NCI-H128 (cell line): Measurements from ENCODE around the gene LAMC1.
"Not testable (repeated sequence)": the region's sequence is repeated elsewhere in the genome, so short reads cannot be mapped to it uniquely, and the experiment has no call there.

Experiments
- DNase-seq: peaks from one replicate; lab custom pipeline; 2025; ENCODE audit not compliant: unreplicated experiment; lab: John Stamatoyannopoulos, UW

LAMC1 gene

DNA sequence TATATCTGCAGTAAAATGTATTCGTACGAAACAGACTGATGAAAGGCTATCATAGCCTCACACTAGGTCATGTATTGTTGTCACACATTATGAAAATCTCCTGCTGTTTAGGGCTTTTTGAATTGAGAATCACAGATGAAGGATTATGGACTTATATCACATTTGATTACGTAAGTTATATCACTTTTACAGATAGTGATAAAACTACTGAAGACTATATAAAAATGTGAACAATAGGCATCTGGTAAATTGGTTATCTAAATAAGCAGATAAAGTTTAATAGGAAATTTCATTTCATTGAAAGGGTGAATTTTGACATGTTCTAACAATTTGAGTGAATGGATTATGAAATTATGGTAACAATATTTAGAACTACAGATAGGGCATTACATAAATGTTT lies 20.0 kb downstream of the LAMC1 start:
- DNase-seq, result no peak

DNA sequence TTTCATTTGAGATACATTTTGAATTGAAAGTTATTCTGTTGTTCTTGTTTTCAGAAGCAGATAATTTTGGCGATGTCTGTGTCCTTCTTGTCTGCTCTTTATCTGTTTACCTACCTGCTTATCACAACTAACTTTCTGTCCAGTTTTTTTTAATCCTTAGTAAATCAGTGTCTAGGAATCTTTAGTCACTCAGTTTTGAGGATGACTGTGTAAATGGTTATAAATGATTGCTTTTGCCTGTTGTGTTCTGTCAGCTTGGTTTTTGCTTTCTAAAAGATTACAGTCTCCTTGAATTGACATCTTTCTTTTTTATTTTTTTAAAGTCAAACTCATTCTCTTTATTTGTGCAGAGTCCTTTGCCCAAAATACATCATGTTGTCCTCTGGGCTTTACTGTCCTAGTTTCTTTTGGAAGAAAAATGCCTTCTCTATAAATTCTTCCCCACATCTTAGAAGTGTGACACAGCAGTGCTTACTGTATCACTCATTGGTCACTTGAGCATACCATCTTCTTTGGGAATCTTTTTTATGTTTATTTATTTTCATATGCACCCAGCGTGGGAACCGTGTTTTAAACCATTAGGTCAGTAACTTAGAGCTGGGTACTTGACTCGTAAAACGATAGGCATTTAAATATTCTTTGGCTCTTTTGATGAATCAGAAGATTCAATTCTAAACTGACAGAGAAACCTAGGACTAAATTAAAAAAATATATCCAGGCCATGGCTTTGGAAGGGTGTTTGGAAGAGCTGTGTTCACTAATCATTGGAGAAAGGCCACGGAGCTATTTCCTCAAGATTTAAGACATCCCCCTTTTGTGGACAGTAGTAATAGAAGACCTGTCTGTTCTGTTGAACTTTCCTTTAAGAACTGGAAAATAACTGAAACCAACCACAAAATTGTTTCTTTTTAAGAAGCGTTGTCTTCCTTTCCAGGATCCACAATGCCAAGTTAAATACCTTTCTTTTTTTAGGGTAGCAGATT lies 20.9 kb downstream of the LAMC1 start:
- no peak for DNase-seq

- no peak for DNase-seq
Observed at GRCh38 chr1:183044893-183045649, 21.9 kb downstream of the LAMC1 start.

- DNase-seq, result no peak
Observed at GRCh38 chr1:183048087-183049085, 25.2 kb downstream of the LAMC1 start.

DNA sequence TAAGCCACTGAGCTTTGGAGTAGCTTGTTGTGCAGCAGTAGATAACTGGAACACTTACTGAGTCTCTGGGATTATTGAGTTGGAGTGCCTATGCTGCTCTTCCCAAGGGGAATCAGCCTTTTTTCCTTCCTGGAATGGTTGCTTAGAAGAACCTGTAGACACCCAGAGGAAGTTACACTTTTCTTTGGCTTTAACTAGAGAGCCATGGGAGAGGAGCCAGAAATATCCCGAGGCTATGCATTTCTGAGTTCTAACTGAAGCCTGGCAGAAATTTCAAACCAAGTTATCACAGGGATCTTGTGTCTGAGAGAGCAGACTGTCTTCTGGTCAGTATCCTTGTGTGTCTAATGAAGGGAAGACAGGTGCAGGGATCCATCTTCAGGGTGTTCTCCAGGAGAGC lies 28.3 kb downstream of the LAMC1 start:
- no peak for DNase-seq

- no peak for DNase-seq
Observed at GRCh38 chr1:183052861-183053260, 29.6 kb downstream of the LAMC1 start.

DNA sequence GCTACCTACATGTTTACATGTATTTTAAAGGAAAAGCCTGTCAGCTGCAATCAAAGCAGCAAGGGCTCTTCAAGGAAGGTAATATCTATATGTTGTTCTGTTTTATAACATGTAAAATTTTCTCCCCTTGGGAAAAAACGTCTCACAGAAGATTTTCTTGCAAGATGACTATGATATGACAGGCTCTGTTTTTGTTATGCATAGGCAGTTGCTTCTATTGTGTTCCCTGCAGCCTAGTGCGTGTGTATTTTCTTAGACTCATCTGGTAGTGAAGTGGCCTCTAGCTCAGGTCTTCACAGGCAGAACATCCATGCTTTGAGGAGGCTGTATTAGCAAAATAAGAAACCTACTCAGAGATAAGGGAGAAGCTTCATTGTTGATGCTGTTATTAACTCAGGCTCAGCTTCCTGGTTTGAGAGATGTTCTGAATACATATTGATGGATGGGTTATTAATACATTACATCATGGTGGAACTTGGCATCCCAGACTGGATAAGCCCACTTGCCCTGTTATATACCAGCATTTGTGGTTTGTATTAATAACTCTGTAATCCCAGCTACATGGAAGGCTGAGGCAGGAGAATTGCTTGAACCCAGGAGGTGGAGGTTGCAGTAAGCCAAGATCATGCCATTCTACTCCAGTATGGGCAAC lies 35.8 kb downstream of the LAMC1 start:
- no peak for DNase-seq

DNA sequence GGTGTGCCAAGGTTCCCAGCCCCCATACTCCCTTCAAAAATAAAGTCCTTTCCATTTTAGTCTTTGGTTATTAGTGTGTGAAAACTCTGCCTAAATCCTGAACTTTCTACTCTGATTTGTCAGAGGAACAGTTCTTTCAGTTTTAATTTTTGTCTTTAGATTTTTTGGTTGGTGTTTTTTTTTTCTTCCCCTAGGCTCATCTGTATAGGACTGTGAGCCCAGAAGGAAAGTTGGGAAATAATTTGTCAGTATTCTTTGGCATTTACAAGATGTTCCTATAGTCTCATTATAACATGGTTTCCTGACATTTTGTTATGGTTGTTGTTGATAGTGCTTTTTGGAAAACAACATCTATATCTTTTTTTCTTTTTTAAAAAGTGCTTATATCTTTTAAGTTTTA lies 38.0 kb downstream of the LAMC1 start:
- DNase-seq, result no peak

DNA sequence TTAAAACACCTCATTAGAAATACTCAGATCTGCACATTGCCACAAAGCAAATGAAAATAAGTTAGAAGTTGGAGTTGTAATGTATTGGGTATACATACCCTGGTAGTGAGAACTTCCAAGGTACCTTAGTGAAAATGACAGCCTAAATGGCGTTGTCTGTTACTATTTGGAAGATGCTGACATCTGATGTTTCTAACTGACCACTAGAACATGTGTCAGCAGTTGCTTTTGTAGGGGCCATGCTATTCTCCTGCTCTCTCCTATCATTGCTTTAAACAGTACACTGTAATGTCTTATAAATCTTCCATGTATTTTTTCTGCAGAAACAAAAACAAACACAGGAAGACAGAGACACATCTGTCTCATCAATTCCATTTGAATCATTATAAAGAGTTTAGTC lies 40.1 kb downstream of the LAMC1 start:
- no peak for DNase-seq

GRCh38 chr1:183065168-183065706 lies 42.0 kb downstream of the LAMC1 start:
- no peak for DNase-seq

- not testable (repeated sequence) for DNase-seq
Observed at GRCh38 chr1:183066432-183066831, 43.2 kb downstream of the LAMC1 start.

GRCh38 chr1:183069562-183070216 lies 46.5 kb downstream of the LAMC1 start:
- no peak for DNase-seq

DNA sequence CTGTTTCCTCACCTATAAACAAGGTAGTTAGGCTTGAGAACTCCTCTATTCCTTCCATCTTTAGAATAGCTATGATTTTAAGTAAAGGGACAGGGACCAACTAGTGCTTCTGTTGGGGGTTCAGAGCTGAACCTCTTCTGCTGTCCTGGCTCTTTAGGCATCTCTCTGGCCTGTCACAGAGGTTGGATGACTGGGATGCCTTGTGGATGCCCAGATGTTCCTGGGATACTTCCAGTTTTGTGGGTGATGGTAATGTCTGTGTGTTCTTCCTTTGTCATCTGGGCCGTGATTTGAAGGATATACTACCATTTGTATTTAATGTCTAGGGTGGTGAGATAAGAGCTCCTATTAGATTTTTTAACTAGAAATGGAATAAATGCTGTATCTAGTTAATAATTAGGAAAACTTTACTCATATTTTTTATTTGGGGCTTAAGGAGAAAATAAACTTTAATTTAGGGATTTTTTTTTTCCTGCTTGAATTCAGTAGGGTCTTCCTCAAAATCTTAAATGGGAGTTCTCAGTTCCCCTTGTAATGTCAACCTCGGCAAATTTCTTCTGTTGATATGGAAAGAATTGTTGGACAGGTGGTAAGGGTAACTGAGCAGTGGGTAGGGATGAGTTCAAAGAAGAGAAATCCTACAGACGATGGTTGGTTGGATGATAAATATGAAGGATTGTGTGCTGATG lies 47.2 kb downstream of the LAMC1 start:
- DNase-seq, result no peak

GRCh38 chr1:183070923-183071618 lies 47.9 kb downstream of the LAMC1 start:
- DNase-seq, result no peak

- not testable (repeated sequence) for DNase-seq
Observed at GRCh38 chr1:183072595-183072994, 49.4 kb downstream of the LAMC1 start.

DNA sequence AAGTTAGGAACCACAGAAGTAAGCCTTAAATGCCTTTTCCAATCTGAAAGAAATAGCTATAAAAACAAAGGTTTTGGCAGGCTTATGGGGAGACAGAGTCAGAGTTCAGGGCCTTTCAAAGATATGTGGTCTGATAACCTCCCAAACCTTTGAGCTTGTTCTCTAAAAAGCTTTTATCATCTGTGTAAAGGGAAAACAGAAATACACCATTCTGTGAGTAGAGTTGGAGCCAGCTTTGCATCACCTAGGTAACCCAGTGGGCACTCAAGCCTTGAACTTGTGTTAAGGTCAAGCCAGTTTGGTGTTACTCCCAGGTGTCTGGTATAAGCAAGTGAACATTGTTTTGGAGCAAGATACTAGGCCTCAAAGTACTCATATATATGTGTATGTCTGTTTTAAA lies 50.1 kb downstream of the LAMC1 start:
- DNase-seq, result no peak

- no peak for DNase-seq
Observed at GRCh38 chr1:183074215-183074614, 51.0 kb downstream of the LAMC1 start.

DNA sequence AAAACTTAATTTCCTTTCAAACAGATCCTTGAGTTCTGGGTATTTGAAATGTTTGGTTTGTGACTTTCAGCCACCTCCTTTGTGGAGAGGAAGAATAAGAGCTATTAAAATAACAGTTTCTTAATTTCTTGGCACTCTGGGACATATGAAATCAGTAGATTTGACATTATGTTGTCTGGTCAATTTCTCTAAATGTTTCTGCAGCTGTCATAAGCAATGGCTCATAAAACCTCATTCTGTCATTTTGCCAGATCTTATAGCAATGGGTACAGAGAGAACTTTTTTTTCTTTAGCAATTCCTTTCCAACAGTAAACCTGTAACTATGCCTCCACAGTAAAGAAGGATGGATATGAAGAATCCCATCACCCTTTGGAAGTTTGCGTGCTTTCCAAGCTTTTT lies 52.6 kb downstream of the LAMC1 start:
- no peak for DNase-seq
